ENCODE data around the gene MB21D2. TPM values are rescaled to one million over a fixed set of nuclear protein-coding genes. Genes with fewer than 3 reads are reported as not detected.

Gene MB21D2
- total and polyA plus RNA-seq, 2 of the 8 experiments (the other 6 are each of a cell fraction or from before 2014, with no cell fraction given), result 10.0 to 21.0 TPM

DNA sequence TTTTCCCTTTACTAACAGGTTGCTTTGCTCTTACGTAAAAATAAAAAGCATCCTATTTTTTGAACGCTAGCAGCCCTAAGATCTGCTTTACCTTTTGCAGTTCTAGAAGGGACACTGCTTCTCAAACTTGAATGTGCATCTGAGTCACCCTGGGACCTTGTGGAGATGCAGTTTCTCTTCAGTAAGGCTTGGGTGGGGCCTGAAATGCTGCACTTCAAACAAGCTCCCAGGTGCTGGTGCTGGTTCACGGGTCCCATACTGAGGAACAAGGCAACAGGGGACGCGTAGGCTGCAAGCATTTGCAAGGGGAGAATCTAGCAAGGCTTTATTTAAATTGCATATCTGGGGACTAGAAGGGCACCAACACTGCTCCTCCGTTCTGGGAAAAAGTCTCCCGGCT lies 30.0 kb downstream of the MB21D2 start (continued):
- TF ChIP-seq NANOG (IDR thresholded peaks at IDR 0.05; ENCODE audit: insufficient read depth, low read depth, low read length, poor library complexity, severe bottlenecking) (no peak), ZNF274 (IDR thresholded peaks at IDR 0.05; ENCODE audit: borderline replicate concordance, extremely low read depth, low read length) (no peak), ASH2L (IDR thresholded peaks at IDR 0.05; ENCODE audit: low read length) (no peak), EP300 (IDR thresholded peaks at IDR 0.05; ENCODE audit: borderline replicate concordance in 1 of 2, low read depth in 2 of 2, low read length in 2 of 2) (no peak), RFX5 (IDR thresholded peaks at IDR 0.05; ENCODE audit: borderline replicate concordance, low read depth, low read length) (no peak), CTBP2 (IDR thresholded peaks at IDR 0.05; ENCODE audit: borderline replicate concordance, insufficient read depth, insufficient read length, low read length) (no peak), JUND (IDR thresholded peaks at IDR 0.05; ENCODE audit: low read length) (no peak)
- TF ChIP-seq, protein P1, sequence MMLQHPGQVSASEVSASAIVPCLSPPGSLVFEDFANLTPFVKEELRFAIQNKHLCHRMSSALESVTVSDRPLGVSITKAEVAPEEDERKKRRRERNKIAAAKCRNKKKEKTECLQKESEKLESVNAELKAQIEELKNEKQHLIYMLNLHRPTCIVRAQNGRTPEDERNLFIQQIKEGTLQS (IDR thresholded peaks at IDR 0.05; ENCODE audit: insufficient read depth, low read depth, low read length), result no peak

All from H1 (cell line).